HepG2 (cell line): ENCODE measurements around the gene GPC4.

Experiments
- CCDC6 ChIP-seq: sonication (generic); formaldehyde crosslinking; IDR thresholded peaks from 2 replicates; pipeline ENCODE4 v1.8.1; 2022; ENCODE audit warnings: mild to moderate bottlenecking, missing genetic modification reagents, moderate library complexity
- CTCF ChIP-seq: sonication (generic); formaldehyde crosslinking; IDR thresholded peaks from 2 replicates; pipeline ENCODE4 v1.5.0; 2020; ENCODE audit warnings: mild to moderate bottlenecking, missing genetic modification reagents, moderate library complexity
- E2F1 ChIP-seq: sonication (generic); formaldehyde crosslinking; IDR thresholded peaks from 2 replicates; pipeline ENCODE4 v1.5.0; 2020; ENCODE audit warnings: missing genetic modification reagents
- HDAC6 ChIP-seq: fragments of 200-600 bp; sonication (generic); IDR thresholded peaks from 2 replicates; pipeline ENCODE4 v1.7.0; 2017; ENCODE audit warnings: mild to moderate bottlenecking, antibody characterized with exemption, low read length, low read depth
- HNRNPUL1 ChIP-seq: fragments of 200-400 bp; formaldehyde crosslinking; IDR thresholded peaks from 2 replicates; pipeline ENCODE4 v1.6.1; 2017; ENCODE audit warnings: low read depth, mild to moderate bottlenecking, low read length, moderate library complexity
- IRF2 ChIP-seq: IDR thresholded peaks from 2 replicates; pipeline ENCODE4 v1.6.1; 2018; ENCODE audit warnings: missing genetic modification reagents, missing compliant biosample characterization
- POLR2AphosphoS5 ChIP-seq: IDR thresholded peaks from 2 replicates; pipeline ENCODE4 v1.6.1; 2012; ENCODE audit warnings: low read depth, low read length
- PREB ChIP-seq: sonication (generic); formaldehyde crosslinking; IDR thresholded peaks from 2 replicates; pipeline ENCODE4 v1.4.0; 2020; ENCODE audit warnings: missing genetic modification reagents
- ZFX ChIP-seq: sonication (generic); formaldehyde crosslinking; IDR thresholded peaks from 2 replicates; pipeline ENCODE4 v1.4.0; 2020; ENCODE audit warnings: mild to moderate bottlenecking, low read depth, missing genetic modification reagents, moderate library complexity

GRCh38 chrX:133302775-133303445, 112.4 kb downstream of the GPC4 start:
- TF ChIP-seq CTCF (CRISPR knock-in tag) (no peak), CCDC6 (no peak), POLR2AphosphoS5 (no peak), ZFX (CRISPR knock-in tag) (no peak), HNRNPUL1 (no peak), IRF2 (no peak), PREB (CRISPR knock-in tag) (no peak), HDAC6 (no peak), E2F1 (CRISPR knock-in tag) (no peak)
